HEK293T (cell line): ENCODE data around the gene SCAF11.

Source experiments
- CTBP1 ChIP-seq: fragments of 450-650 bp; IDR thresholded peaks from 2 replicates; pipeline ENCODE4 v1.6.1; 2016; ENCODE audit warnings: borderline replicate concordance
- FOXM1 ChIP-seq: fragments of 450-650 bp; IDR thresholded peaks from 2 replicates; pipeline ENCODE4 v1.6.1; 2017; ENCODE audit warnings: mild to moderate bottlenecking, borderline replicate concordance
- HDGF ChIP-seq: fragments of 450-650 bp; IDR thresholded peaks from 2 replicates; pipeline ENCODE4 v1.6.1; 2017; ENCODE audit warnings: antibody characterized with exemption, borderline replicate concordance
- SP1 ChIP-seq: fragments of 450-650 bp; IDR thresholded peaks from 2 replicates; pipeline ENCODE4 v1.6.1; 2017

DNA sequence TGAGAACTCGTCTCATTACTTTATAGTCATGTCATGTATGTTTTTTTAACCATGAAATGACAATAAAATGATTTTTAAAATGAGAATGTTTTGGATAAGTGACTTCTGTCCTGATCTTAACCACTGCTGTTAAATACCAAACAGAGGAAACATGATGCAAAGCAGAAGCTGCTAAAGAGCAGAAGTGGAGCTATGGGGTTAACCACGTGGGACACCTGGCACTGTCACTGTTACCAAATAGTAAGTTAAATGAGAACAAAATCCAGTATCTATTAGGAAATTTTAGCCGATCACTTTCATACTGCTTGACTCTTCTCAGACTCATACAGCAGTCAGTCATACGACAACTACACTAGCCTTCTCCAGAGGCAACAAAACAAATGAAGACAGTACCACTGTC is 82.4 kb downstream of the SCAF11 start:
- no peak for TF ChIP-seq HDGF
- TF ChIP-seq SP1: no peak
- no peak for TF ChIP-seq FOXM1
- TF ChIP-seq CTBP1: no peak
